Inflammatory macrophage (primary cell): ENCODE measurements around the gene UBA5.
"Not testable (repeated sequence)": the region's sequence is repeated elsewhere in the genome, so short reads cannot be mapped to it uniquely, and the experiment has no call there.

Source experiments
- DNase-seq, 2 donors: peaks; one replicate each; pipeline ENCODE4 v3.0.0-alpha.2; 2020 to 2022
- total RNA-seq, 18 experiments: gene quantifications; one replicate each; lab custom pipeline; 2026; ENCODE audit warnings: mixed read lengths in 6 of 18, inconsistent platforms in 2 of 18; lab: John Stamatoyannopoulos, UW

UBA5 gene
- total RNA-seq: 12.5 to 44.8 (median 30.4) reads per million in 18 experiments

GRCh38 chr3:132660052-132660810 is at the start of gene UBA5:
Gene UBA5, plus strand, starts transcription at chr3:132660329. Its CDS starts 209 bp downstream, at chr3:132660538.
- DNase-seq: peak; percentile 53 to 74

DNA sequence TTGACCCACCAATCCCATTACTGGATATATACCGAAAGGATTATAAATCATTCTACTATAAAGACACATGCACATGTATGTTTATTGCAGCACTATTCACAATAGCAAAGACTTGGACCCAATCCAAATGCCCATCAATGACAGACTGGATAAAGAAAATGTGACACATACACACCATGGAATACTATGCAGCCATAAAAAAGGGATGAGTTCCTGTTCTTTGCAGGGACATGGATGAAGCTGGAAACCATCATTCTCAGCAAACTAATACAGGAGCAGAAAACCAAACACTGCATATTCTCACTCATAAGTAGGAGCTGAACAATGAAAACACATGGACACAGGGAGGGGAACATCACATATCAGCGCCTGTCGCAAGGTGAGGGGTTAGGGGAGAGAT is 44.8 kb upstream of the UBA5 start:
- DNase-seq: not testable (repeated sequence)

DNA sequence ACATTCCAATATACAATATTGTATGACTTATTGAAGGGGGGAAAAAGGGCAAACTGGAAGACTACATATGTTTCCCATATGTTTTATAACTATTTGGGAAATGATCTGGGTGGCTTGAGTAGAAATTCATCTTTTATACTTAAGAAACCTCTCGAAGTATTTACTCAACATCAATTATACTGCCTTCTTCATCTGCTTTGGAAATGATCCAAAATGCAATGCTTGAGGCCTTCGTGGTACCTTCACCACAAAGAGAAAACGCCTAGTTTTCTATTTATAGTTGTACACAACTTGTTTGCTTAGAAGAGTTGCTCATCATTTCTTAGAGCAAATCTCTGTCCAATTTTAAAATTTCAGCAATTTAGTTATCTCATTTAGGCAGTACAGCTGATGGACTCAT is 44.2 kb upstream of the UBA5 start:
- no peak for DNase-seq

DNA sequence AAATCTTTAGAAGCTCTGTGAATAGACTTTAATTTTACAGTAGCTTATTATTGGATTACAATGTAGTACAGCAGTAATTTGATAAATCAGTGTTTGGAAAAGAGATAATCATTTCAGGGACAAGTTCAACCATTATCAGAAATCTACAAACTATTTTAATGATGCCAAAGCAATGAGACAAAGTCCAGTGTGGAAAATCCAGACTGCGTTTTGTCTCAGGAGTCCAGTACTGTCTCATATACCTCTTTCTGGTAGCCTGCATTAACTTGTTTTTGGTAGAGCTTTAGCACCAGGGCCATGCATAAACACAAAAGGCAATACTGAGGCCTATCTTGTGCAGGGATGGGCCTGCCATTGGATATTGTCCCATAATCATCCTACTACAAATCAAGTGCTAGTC is 43.3 kb upstream of the UBA5 start:
- DNase-seq: no peak

DNA sequence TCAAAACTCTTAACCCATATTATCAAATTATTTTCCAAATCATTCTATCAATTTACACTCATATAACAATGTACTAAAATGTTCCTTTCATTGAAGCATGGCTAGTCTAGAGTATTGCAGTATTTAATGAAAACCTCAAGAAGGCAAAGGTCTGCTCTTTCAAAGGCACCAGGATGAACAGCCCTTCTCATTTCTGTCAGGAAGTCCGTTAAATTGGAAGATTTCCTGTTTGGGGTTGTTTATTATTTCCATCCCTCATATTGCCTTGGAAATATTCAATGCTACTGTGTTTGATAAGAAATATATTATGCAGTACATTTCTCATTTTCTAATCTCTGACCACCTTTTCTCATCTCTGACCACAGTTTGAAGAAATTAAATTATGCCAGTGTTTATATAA is 38.0 kb upstream of the UBA5 start:
- DNase-seq: no peak

- no peak for DNase-seq
Observed at GRCh38 chr3:132622761-132623160, 37.4 kb upstream of the UBA5 start.

GRCh38 chr3:132623646-132624045 is 36.5 kb upstream of the UBA5 start:
- no peak for DNase-seq

DNA sequence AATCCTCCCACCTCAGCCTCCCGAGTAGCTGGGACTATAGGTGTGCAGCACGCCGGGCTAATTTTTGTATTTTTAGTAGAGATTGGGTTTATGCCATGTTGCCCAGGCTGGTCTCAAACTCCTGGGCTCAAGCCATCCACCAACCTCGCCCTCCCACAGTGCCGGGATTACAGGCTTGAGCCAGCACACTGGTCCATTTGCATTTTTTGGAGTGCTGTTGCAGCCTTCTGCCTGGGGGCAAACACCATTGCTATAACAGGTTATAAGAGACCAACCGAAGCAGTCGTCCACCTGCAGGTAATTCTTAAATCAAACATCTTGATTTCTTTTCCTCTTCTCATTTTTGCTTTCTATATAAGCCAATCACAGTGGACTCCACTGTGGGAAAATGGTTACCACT is 35.3 kb upstream of the UBA5 start:
- DNase-seq: no peak

- no peak for DNase-seq
Observed at GRCh38 chr3:132625613-132626012, 34.5 kb upstream of the UBA5 start.

- DNase-seq: no peak
Observed at GRCh38 chr3:132626955-132627354, 33.2 kb upstream of the UBA5 start.

GRCh38 chr3:132628157-132628556 is 32.0 kb upstream of the UBA5 start:
- no peak for DNase-seq

- no peak for DNase-seq
Observed at GRCh38 chr3:132629928-132630327, 30.2 kb upstream of the UBA5 start.

DNA sequence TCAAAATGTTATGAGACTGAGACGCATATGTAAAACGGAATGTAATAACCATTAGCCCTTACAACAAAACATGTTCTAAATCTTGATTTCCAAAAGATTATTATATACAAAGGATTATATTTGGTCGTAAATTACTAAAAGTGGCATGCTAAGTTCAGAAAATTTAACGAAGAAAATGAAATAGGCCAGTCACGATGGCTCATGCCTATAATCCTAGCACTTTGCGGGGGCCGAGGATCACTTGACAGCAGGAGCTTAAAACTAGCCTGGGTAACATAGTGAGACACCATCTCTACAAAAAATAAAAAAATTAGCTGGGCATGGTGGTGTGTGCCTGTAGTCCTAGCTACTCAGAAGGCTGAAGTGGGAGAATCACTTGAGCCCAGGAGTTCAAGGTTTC is 29.5 kb upstream of the UBA5 start:
- no peak for DNase-seq

DNA sequence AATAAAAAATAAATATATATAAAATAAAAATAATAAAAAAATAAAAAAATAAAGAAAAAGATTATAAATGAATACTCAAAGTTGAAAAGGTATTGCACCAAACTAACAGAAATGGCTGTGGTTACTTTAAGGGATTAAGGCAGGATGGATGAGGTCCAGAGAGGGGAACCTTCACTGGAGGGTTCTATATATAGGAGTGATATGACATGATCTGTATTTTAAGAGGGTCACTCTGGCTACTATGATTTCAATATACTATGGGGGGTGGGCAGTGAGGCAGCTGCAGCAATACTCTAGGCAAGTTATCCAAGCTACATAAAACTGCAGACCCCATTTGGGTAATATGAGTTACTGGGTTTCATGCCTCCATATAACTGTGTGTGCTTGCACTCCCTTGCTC is 25.1 kb upstream of the UBA5 start:
- DNase-seq: no peak

DNA sequence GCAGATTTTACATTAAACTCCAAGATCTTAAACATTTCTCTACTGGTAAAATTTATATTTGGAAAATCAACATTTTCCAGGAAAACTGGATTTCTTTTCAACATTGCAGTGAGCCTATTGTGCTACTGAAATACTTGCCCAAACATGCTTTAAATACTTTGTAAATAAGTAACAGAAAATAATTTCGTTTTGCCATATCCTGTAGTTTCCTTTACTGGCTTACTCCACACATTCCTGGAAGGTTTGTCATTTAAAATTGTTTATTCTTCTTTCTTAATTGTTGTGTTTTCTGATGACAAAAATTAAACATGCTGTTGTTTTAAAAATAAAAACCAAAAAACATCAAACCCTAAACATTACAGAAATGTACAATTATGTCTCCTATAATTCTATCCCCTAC is 22.5 kb upstream of the UBA5 start:
- DNase-seq: no peak

GRCh38 chr3:132638706-132639105 is 21.4 kb upstream of the UBA5 start:
- DNase-seq: no peak

DNA sequence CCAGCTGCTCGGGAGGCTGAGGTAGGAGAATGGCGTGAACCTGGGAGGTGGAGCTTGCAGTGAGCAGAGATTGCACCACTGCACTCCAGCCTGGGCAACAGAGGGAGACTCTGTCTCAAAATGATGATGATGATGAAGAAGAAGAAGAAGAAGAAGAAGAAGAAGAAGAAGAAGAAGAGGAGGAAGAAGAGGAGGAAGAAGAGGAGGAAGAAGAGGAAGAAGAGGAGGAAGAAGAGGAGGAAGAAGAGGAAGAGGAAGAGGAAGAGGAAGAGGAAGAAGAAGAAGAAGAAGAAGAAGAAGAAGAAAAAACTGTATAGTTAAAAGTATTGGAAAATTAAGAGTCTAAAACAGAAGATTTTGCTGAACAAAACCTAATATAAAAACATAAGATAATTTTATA is 18.7 kb upstream of the UBA5 start:
- DNase-seq: not testable (repeated sequence)

- DNase-seq: peak; percentile 4 to 61
Observed at GRCh38 chr3:132641837-132642538, 18.1 kb upstream of the UBA5 start.

DNA sequence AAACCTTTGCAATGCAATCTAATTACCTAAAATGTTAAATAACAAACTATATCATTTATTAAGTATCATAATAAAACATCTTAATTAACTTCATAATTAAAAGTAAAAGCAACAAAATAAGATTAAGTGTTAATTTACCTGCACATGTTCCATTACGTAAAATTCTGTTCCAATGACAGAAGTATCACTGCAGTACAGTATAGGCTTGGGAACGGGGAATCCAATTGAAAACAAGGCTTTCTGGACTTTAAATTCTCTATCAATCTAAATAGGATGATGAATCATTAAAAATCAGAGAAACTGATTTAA is 17.6 kb upstream of the UBA5 start:
- no peak for DNase-seq

GRCh38 chr3:132643366-132643765 is 16.8 kb upstream of the UBA5 start:
- DNase-seq: no peak

- no peak for DNase-seq
Observed at GRCh38 chr3:132645058-132645457, 15.1 kb upstream of the UBA5 start.

- DNase-seq: no peak
Observed at GRCh38 chr3:132650153-132650552, 10.0 kb upstream of the UBA5 start.

GRCh38 chr3:132652640-132653270 is 7.4 kb upstream of the UBA5 start:
- no peak for DNase-seq

DNA sequence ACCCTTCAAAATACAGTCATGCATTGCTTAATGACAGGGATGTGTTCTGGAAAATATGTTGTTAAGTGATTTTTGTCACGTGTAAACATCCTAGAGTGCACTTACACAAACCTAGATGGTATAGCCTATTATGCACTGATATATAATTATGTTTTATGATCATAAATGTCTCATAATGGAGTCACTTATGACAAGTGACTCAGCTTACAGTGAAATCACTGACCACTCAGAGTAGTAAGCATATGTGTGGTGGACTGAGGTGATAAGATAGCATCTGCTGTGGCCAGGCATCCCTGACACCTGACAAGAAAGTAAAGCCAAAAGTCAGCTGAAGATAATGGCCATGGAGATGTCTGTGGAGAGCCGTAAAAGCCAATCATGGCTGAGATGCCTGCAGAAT is 5.9 kb upstream of the UBA5 start:
- no peak for DNase-seq
